IMR-90 (cell line): Measurements from ENCODE around the gene TRUB2. TPM values are rescaled to one million over a fixed set of nuclear protein-coding genes. Genes with fewer than 3 reads are reported as not detected.
A peak's percentile ranks its signal among the peaks of the same experiment; 100 is the strongest.

Experiments
- ATAC-seq: fragments of 200-7000 bp; cut with Tn5 transposase; 2 replicates; pipeline ENCODE4 v1.9.1; 2020; ENCODE audit warnings: low read depth, mild to moderate bottlenecking, moderate library complexity
- BruUV-seq: library from RNA; stranded (reverse); fragments of 400-500 nt; replicated peaks from 2 replicates; lab custom pipeline; 2021; lab: Mats Ljungman, UMichigan
- CTCF ChIA-PET: fragments of 300-600 bp; formaldehyde crosslinking; extraction: SDS; loops from one replicate; lab custom pipeline; 2021; ENCODE audit warnings: antibody characterized with exemption; lab: Yijun Ruan, JAX
- POLR2A ChIA-PET: fragments of 300-600 bp; sonication (Branson Sonifier 250); formaldehyde crosslinking; loops from one replicate; lab custom pipeline; 2022; ENCODE audit warnings: antibody characterized with exemption; ENCODE audit not compliant: unreplicated experiment; lab: Charles Lee
- DNase-seq: peaks from one replicate; pipeline ENCODE4 v3.0.0; 2013
- H2AFZ ChIP-seq: replicated peaks from 2 replicates; pipeline ENCODE3; 2013; ENCODE audit warnings: low read length, mild to moderate bottlenecking; ENCODE audit not compliant: poor library complexity
- H2AK5ac ChIP-seq: 2 replicates; pipeline ENCODE4 v1.6.1; 2013; ENCODE audit warnings: low read depth, low read length, inconsistent platforms
- H2AK9ac ChIP-seq: replicated peaks from 2 replicates; pipeline ENCODE3; 2013; ENCODE audit warnings: mild to moderate bottlenecking, low read depth, low read length, moderate library complexity; ENCODE audit not compliant: poor library complexity
- H2BK120ac ChIP-seq: 2 replicates; pipeline ENCODE4 v1.6.1; 2013; ENCODE audit warnings: low read depth, low read length, inconsistent platforms
- H2BK15ac ChIP-seq: 3 replicates; pipeline ENCODE4 v1.6.1; 2013; ENCODE audit warnings: low read depth, low read length, inconsistent platforms
- H2BK20ac ChIP-seq: 2 replicates; pipeline ENCODE4 v1.6.1; 2013; ENCODE audit warnings: low read depth, mild to moderate bottlenecking, inconsistent platforms, low read length, moderate library complexity
- H2BK5ac ChIP-seq: 2 replicates; pipeline ENCODE4 v1.6.1; 2013; ENCODE audit warnings: mild to moderate bottlenecking, low read depth, low read length, inconsistent platforms; ENCODE audit not compliant: poor library complexity, severe bottlenecking
- H3K14ac ChIP-seq: replicated peaks from 2 replicates; pipeline ENCODE4 v1.6.1; 2013; ENCODE audit warnings: low read depth, low read length, inconsistent platforms
- H3K18ac ChIP-seq: 2 replicates; pipeline ENCODE4 v1.6.1; 2013; ENCODE audit warnings: low read depth, low read length, control low read depth
- H3K23ac ChIP-seq: 2 replicates; pipeline ENCODE4 v1.6.1; 2013; ENCODE audit warnings: low read depth, low read length, inconsistent platforms
- H3K27ac ChIP-seq: 2 replicates; pipeline ENCODE4 v1.5.1; 2013; ENCODE audit warnings: mild to moderate bottlenecking, control low read depth, low read length; ENCODE audit not compliant: insufficient read depth
- H3K27me3 ChIP-seq: 2 replicates; pipeline ENCODE4 v1.6.1; 2013; ENCODE audit warnings: low read length; ENCODE audit not compliant: control insufficient read depth, insufficient read depth
- H3K36me3 ChIP-seq: 2 replicates; pipeline ENCODE4 v1.6.1; 2013; ENCODE audit warnings: low read length, mixed read lengths; ENCODE audit not compliant: control insufficient read depth, insufficient read depth
- H3K4ac ChIP-seq: 2 replicates; pipeline ENCODE4 v1.6.1; 2013; ENCODE audit warnings: low read depth, low read length, inconsistent platforms
- H3K4me1 ChIP-seq: 2 replicates; pipeline ENCODE4 v1.6.1; 2013; ENCODE audit warnings: low read length, mixed read lengths; ENCODE audit not compliant: control insufficient read depth, insufficient read depth
- H3K4me2 ChIP-seq: 2 replicates; pipeline ENCODE4 v1.6.1; 2013; ENCODE audit warnings: low read depth, mild to moderate bottlenecking, control low read depth, low read length, moderate library complexity
- H3K4me3 ChIP-seq: 2 replicates; pipeline ENCODE4 v1.5.1; 2013; ENCODE audit warnings: low read depth, mild to moderate bottlenecking, control low read depth, low read length, moderate library complexity; ENCODE audit not compliant: insufficient read depth
- H3K56ac ChIP-seq: 2 replicates; pipeline ENCODE4 v1.6.1; 2013; ENCODE audit warnings: low read length, inconsistent platforms; ENCODE audit not compliant: insufficient read depth; ENCODE audit errors: extremely low read depth
- H3K79me1 ChIP-seq, 2 experiments: 2 replicates each; pipeline ENCODE4 v1.6.1; 2013; ENCODE audit warnings: low read length in 2 of 2, inconsistent platforms in 1 of 2, low read depth in 1 of 2
- H3K9ac ChIP-seq: 2 replicates; pipeline ENCODE4 v1.6.1; 2013; ENCODE audit warnings: low read depth, low read length, control low read depth
- H3K9me1 ChIP-seq: 2 replicates; pipeline ENCODE4 v1.6.1; 2013; ENCODE audit warnings: low read length, inconsistent platforms; ENCODE audit not compliant: insufficient read depth
- H3K9me3 ChIP-seq: 2 replicates; pipeline ENCODE4 v1.6.1; 2013; ENCODE audit warnings: low read length; ENCODE audit not compliant: control insufficient read depth, insufficient read depth
- H4K20me1 ChIP-seq: 2 replicates; pipeline ENCODE4 v1.6.1; 2013; ENCODE audit warnings: low read length, inconsistent platforms; ENCODE audit not compliant: insufficient read depth
- H4K5ac ChIP-seq: 2 replicates; pipeline ENCODE4 v1.6.1; 2013; ENCODE audit warnings: mild to moderate bottlenecking, low read depth, low read length, control low read depth
- H4K8ac ChIP-seq, 2 experiments: 2 replicates each; pipeline ENCODE4 v1.6.1; 2013; ENCODE audit warnings: low read depth in 2 of 2, low read length in 2 of 2, control low read depth in 1 of 2, inconsistent platforms in 1 of 2
- H4K91ac ChIP-seq: 2 replicates; pipeline ENCODE4 v1.6.1; 2013; ENCODE audit warnings: low read depth, low read length, inconsistent platforms; ENCODE audit not compliant: insufficient read depth
- CEBPB ChIP-seq: IDR thresholded peaks from 2 replicates; pipeline ENCODE4 v1.6.1; 2012; ENCODE audit warnings: low read depth, low read length, improper control_type of control experiment
- CHD1 ChIP-seq: IDR thresholded peaks from 2 replicates; pipeline ENCODE4 v1.6.1; 2012; ENCODE audit warnings: low read depth, low read length, improper control_type of control experiment
- ELK1 ChIP-seq: fragments of 150-350 bp; IDR thresholded peaks from 2 replicates; pipeline ENCODE4 v1.6.1; 2016; ENCODE audit warnings: low read depth, mild to moderate bottlenecking, low read length, moderate library complexity, borderline replicate concordance
- MAFK ChIP-seq: IDR thresholded peaks from 2 replicates; pipeline ENCODE4 v1.6.1; 2012; ENCODE audit warnings: low read depth, low read length, improper control_type of control experiment
- MAZ ChIP-seq: IDR thresholded peaks from 2 replicates; pipeline ENCODE4 v1.6.1; 2012; ENCODE audit warnings: low read depth, mild to moderate bottlenecking, low read length, improper control_type of control experiment, moderate library complexity, borderline replicate concordance
- NFE2L2 ChIP-seq: fragments of 150-350 bp; IDR thresholded peaks from 2 replicates; pipeline ENCODE4 v1.6.1; 2016; ENCODE audit warnings: low read depth, mild to moderate bottlenecking, low read length
- POLR2A ChIP-seq: IDR thresholded peaks from 2 replicates; pipeline ENCODE4 v1.6.1; 2012; ENCODE audit warnings: mild to moderate bottlenecking, low read depth, low read length
- RAD21 ChIP-seq: IDR thresholded peaks from 2 replicates; pipeline ENCODE4 v1.6.1; 2012; ENCODE audit warnings: low read length, improper control_type of control experiment
- RCOR1 ChIP-seq: IDR thresholded peaks from 2 replicates; pipeline ENCODE4 v1.6.1; 2012; ENCODE audit warnings: mild to moderate bottlenecking, low read length, improper control_type of control experiment; ENCODE audit not compliant: insufficient replicate concordance
- RFX5 ChIP-seq: IDR thresholded peaks from 2 replicates; pipeline ENCODE4 v1.8.0; 2012; ENCODE audit warnings: low read depth, mild to moderate bottlenecking, low read length, moderate library complexity
- SMC3 ChIP-seq: fragments of 150-350 bp; IDR thresholded peaks from 2 replicates; pipeline ENCODE4 v1.6.1; 2016; ENCODE audit warnings: low read depth, mild to moderate bottlenecking, antibody characterized with exemption, low read length, moderate library complexity
- USF2 ChIP-seq: fragments of 150-350 bp; IDR thresholded peaks from 2 replicates; pipeline ENCODE4 v1.6.1; 2017; ENCODE audit warnings: mild to moderate bottlenecking, antibody characterized with exemption, low read length, low read depth
- WGBS, 2 experiments: methylation state at CpG; one replicate each; pipeline versions ENCODE4 v1.1.5 to v1.1.7; 2013; ENCODE audit warnings: missing lambda C conversion rate in 2 of 2; ENCODE audit not compliant: insufficient read length in 1 of 2; ENCODE audit errors: extremely low coverage in 2 of 2; 5-methylcytosine and 5-hydroxymethylcytosine counted together
- dilution Hi-C: fragments of 300-500 bp; cut with HindIII; formaldehyde crosslinking; loops from one replicate; pipeline ENCODE4 v1.14.3; 2018; ENCODE audit warnings: low sequenced_read_pairs; ENCODE audit not compliant: unreplicated experiment
- in situ Hi-C: fragments of 300-500 bp; cut with MboI; formaldehyde crosslinking; loops from 3 replicates; pipeline ENCODE4 v1.14.3; 2019; ENCODE audit warnings: low sequenced_read_pairs, inconsistent platforms, mixed read lengths
- intact Hi-C: fragments of 100-400 bp; cut with micrococcal nuclease; formaldehyde crosslinking; loops from 2 replicates; pipeline ENCODE4 v1.10.0; 2022
- polyA plus RNA-seq, 3 experiments: library from polyadenylated mRNA; depleted of rRNA; stranded (reverse); fragments of >200 nt; gene quantifications; 2 replicates each; pipeline ENCODE4 v1.2.3, GENCODE V29; 2012; ENCODE audit warnings: low replicate concordance in 1 of 3
- total RNA-seq: library from RNA; depleted of rRNA; stranded (reverse); fragments of >200 nt; gene quantifications from 2 replicates; pipeline ENCODE4 v1.2.3, GENCODE V29; 2012
- TF ChIP-seq, protein P1 (sequence below): conservative IDR thresholded peaks from 2 replicates; pipeline ENCODE4 v1.5.1; 2012; ENCODE audit warnings: mild to moderate bottlenecking, low read depth, low read length, improper control_type of control experiment

Gene TRUB2
- total and polyA plus RNA-seq, 2 of the 4 experiments (the other 2 are of a cell fraction): 18.0 to 21.3 TPM

DNA sequence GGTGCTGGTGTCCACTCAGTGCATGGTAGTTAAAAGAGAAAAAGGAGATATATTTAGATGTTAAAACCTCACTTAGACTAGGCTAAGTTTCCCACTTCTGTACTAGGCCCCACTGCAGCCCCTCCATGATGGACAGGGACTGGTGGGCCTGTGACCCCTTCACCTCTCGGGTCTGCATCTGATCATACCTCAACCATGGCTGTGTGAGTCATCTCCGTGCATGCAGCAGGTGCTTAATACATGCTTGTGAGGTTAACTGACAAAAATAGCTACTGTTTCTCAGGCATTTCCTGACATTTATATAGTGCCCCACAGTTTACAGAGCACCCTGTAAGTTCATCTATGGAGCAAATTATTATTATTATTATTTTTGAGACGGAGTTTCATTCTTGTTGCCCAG lies 40.5 kb upstream of the TRUB2 start:
- no peak overlapping the region for H3K23ac ChIP-seq
- no peak overlapping the region for H3K9ac ChIP-seq
- H2BK5ac ChIP-seq: no peak overlapping the region
- no peak overlapping the region for H3K27ac ChIP-seq
- no peak overlapping the region for H3K4me2 ChIP-seq
- H2AK9ac ChIP-seq: no peak overlapping the region
- DNase-seq: no peak
- no peak overlapping the region for H3K18ac ChIP-seq
- TF ChIP-seq RCOR1 (no peak), USF2 (no peak), RAD21 (no peak), ELK1 (no peak), CHD1 (no peak), NFE2L2 (no peak), MAFK (no peak), SMC3 (no peak), CEBPB (no peak), MAZ (no peak), RFX5 (no peak), POLR2A (no peak)
- TF ChIP-seq, protein P1, sequence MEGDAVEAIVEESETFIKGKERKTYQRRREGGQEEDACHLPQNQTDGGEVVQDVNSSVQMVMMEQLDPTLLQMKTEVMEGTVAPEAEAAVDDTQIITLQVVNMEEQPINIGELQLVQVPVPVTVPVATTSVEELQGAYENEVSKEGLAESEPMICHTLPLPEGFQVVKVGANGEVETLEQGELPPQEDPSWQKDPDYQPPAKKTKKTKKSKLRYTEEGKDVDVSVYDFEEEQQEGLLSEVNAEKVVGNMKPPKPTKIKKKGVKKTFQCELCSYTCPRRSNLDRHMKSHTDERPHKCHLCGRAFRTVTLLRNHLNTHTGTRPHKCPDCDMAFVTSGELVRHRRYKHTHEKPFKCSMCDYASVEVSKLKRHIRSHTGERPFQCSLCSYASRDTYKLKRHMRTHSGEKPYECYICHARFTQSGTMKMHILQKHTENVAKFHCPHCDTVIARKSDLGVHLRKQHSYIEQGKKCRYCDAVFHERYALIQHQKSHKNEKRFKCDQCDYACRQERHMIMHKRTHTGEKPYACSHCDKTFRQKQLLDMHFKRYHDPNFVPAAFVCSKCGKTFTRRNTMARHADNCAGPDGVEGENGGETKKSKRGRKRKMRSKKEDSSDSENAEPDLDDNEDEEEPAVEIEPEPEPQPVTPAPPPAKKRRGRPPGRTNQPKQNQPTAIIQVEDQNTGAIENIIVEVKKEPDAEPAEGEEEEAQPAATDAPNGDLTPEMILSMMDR: no peak
- no peak overlapping the region for H2BK20ac ChIP-seq
- no peak for ATAC-seq
- 0 out of 2 replicates have a peak, but pooled peaks cover 2% of the 10 kb centered on the region for H3K36me3 ChIP-seq
- H3K27me3 ChIP-seq: no peaks in the 10 kb centered on the region
- H4K5ac ChIP-seq: no peak overlapping the region
- peaks cover 10% of the 10 kb centered on the region; the same call in 1 of the 2 replicates for H3K4me1 ChIP-seq
- H4K91ac ChIP-seq: no peak overlapping the region
- intact Hi-C loops (loop anchor here (1.0 kb wide), 2 partner anchors 50 to 67 kb away; no protein-coding TSS in a partner anchor), in situ Hi-C loops (no loop called here), dilution Hi-C loops (no loop called here)
- no peak overlapping the region for H3K14ac ChIP-seq
- H3K4me3 ChIP-seq: no peak overlapping the region
- H2AK5ac ChIP-seq: no peak overlapping the region
- WGBS, 2 experiments: 100% methylated on average over 1 of the region's 3 CpGs; no CpG with 5 or more reads in 1 of the 2 experiments
- no peaks in the 10 kb centered on the region for H3K9me3 ChIP-seq
- H2AFZ ChIP-seq: no peak overlapping the region
- no peak overlapping the region for H2BK15ac ChIP-seq
- no peaks in the 10 kb centered on the region; a peak in 1 of 4 replicates for H3K79me1 ChIP-seq
- no peaks in the 10 kb centered on the region for H4K20me1 ChIP-seq
- no peak overlapping the region for H3K4ac ChIP-seq
- no peak overlapping the region for H2BK120ac ChIP-seq
- no TSS peak for BruUV-seq
- no peak overlapping the region for H3K56ac ChIP-seq
- H4K8ac ChIP-seq: peak overlapping the region in 1 of 2 experiments; percentile 2; a peak in 2 of 4 replicates
- CTCF ChIA-PET: interaction anchor here (0.5 to 1.7 kb wide), 10 partner anchors 8 to 193 kb away, joined by 3 to 8 read pairs (median 3); partner anchors contain the start of genes CERCAM and URM1
- H3K9me1 ChIP-seq: peaks cover 8% of the 10 kb centered on the region
- POLR2A ChIA-PET: interaction anchor here (0.6 to 1.4 kb wide), 2 partner anchors 9 to 33 kb away, joined by 5 to 18 read pairs; partner anchors contain the start of gene URM1
